ENCODE data around the gene ZNF619. TPM values are rescaled to one million over a fixed set of nuclear protein-coding genes. Genes with fewer than 3 reads are reported as not detected.

ZNF619 gene
- total and polyA plus RNA-seq, 8 donors: 6.4 to 8.7 (median 7.3) TPM

DNA sequence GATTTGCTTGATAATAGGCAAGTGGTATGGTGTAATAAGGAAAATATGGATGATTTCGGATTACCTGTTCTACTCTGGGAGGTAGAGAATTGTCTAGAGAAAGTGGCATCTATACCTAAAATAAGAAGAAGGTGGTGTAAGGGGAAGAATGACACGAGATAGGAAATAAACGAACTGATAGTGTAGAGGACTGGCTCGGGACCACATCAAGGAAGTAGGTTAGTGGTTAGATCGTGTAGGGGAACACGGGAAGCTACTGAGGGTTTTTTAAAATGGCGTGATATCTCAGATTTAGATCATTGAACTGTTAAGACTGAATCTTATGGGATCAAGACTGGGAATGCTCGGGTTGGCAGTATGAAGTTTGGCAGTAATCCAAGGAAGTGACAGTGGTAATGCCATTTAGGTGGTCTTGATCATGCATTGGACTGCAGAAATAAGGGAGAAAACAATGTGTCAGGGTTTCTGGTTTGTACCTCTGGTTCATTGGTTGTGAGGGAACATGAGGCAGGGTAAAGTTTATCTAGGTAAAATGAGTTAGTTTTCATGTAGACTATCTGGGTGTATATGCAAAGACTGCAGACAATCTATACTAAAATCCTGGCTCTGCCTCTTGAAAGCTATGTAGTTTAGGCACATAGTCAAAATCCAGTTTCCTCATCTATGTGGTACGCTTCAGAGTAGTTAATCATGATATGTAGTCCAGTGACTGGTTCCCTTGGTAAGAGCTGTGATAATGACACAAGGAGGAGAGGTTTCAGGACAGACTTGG lies 12.4 kb upstream of the ZNF619 start:
- Histone ChIP-seq H3K27me3 (no peaks in the 10 kb centered on the region), H3K36me3 (peaks cover 0 to 68% of the 10 kb centered on the region in 2 donors), H3K27ac (no peak overlapping the region), H3K9me3 (no peaks in the 10 kb centered on the region), H3K4me1 (peaks cover 0 to 17% of the 10 kb centered on the region in 2 donors), H3K4me3 (no peak overlapping the region)
- ATAC-seq: no peak
- TF ChIP-seq, protein P1, sequence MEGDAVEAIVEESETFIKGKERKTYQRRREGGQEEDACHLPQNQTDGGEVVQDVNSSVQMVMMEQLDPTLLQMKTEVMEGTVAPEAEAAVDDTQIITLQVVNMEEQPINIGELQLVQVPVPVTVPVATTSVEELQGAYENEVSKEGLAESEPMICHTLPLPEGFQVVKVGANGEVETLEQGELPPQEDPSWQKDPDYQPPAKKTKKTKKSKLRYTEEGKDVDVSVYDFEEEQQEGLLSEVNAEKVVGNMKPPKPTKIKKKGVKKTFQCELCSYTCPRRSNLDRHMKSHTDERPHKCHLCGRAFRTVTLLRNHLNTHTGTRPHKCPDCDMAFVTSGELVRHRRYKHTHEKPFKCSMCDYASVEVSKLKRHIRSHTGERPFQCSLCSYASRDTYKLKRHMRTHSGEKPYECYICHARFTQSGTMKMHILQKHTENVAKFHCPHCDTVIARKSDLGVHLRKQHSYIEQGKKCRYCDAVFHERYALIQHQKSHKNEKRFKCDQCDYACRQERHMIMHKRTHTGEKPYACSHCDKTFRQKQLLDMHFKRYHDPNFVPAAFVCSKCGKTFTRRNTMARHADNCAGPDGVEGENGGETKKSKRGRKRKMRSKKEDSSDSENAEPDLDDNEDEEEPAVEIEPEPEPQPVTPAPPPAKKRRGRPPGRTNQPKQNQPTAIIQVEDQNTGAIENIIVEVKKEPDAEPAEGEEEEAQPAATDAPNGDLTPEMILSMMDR (IDR thresholded peaks at IDR 0.05): no peak
- intact Hi-C loops (cut with DNase I): no loop called here
- DNase-seq: no peak

DNA sequence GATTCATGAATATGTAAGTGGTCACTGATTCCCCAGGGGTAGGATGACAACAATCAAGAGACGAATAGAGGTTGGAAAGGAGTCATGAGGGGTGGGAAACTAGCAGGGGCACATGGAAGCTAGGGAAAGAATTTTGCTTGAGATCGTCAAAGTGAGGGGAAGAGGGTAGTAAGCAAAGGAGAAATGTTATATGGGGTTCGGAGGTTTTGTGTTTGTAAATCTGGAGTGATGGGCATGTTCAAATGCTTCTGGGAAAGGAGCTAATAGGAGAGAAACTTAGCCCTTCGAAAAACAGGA lies 11.9 kb upstream of the ZNF619 start:
- no peak overlapping the region for H3K27ac ChIP-seq
- peaks cover 0 to 62% of the 10 kb centered on the region in 2 donors for H3K36me3 ChIP-seq
- TF ChIP-seq, protein P1 (IDR thresholded peaks at IDR 0.05): no peak
- ATAC-seq: no peak
- no peak overlapping the region for H3K4me3 ChIP-seq
- peaks cover 0 to 12% of the 10 kb centered on the region in 2 donors for H3K4me1 ChIP-seq
- DNase-seq: no peak
- intact Hi-C loops (cut with DNase I): no loop called here
- no peaks in the 10 kb centered on the region for H3K9me3 ChIP-seq
- H3K27me3 ChIP-seq: no peaks in the 10 kb centered on the region

DNA sequence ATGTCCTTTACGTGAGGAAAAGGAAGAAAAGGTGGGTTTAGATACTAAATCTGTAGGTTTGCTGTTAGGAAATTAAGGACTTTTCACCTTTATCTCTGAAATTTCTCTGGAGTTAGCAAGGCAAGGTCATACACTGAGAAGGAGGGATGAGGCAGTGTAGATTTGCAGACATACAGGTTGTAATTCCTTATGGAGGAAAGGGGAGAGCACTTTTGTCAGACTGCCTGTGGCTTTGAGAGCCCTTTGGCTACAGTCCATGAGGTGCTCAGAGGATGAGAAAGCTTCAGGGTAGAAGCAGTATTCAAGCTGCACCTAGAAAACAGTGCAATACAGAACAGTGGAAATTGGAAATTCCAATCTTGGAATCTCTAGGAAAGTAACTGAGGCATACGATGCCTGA lies 11.5 kb upstream of the ZNF619 start:
- Histone ChIP-seq H3K4me3 (no peak overlapping the region), H3K36me3 (peaks cover 0 to 58% of the 10 kb centered on the region in 2 donors), H3K27ac (no peak overlapping the region), H3K9me3 (no peaks in the 10 kb centered on the region), H3K27me3 (no peaks in the 10 kb centered on the region), H3K4me1 (peaks cover 0 to 8% of the 10 kb centered on the region in 2 donors)
- DNase-seq: no peak
- intact Hi-C loops (cut with DNase I): no loop called here
- peak; percentile 29 for ATAC-seq
- TF ChIP-seq, protein P1 (IDR thresholded peaks at IDR 0.05): no peak

DNA sequence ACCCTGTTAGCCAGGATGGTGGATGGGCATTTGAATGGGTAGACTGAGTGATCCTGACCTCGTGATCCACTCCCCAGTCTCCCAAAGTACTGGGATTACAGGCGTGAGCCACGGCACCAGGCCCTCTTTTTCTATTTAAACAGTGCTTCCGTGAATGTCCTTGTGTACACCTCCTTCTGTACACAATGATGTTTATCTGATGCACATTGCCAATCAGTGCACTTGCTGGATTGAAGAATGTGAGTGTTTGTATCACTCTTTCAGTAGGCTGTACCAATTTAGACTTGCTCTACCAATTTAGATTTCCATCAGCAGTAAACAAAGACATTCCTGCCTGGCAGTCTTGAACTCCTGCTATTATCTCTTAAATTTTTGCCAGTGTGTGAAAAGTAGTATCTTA lies 8.9 kb upstream of the ZNF619 start:
- Histone ChIP-seq H3K4me1 (no peaks in the 10 kb centered on the region), H3K9me3 (no peaks in the 10 kb centered on the region), H3K36me3 (peaks cover 0 to 33% of the 10 kb centered on the region in 2 donors), H3K4me3 (no peak overlapping the region), H3K27me3 (no peaks in the 10 kb centered on the region), H3K27ac (no peak overlapping the region)
- TF ChIP-seq, protein P1 (IDR thresholded peaks at IDR 0.05): no peak
- no peak for DNase-seq
- ATAC-seq: no peak
- intact Hi-C loops (cut with DNase I): no loop called here

DNA sequence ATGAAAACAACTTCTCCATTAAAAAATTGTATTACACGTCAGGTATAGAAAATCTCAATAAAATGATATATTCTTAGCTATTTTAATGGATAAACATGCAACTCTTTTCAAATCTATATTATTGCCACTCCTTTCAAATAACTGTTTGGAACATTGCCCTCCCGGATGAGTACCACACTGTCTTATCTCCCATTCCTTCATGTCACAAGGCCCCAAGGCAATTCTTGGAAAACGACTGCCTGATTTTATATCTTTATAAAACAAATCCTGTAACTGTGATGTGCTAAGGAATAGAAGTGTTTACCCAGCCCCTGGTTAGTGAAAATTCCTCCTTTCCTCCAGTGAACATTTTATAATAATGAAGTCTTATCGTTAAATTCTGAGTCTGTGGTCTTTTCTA lies 6.2 kb upstream of the ZNF619 start:
- H3K9me3 ChIP-seq: no peaks in the 10 kb centered on the region
- H3K27ac ChIP-seq: no peak overlapping the region
- H3K4me1 ChIP-seq: no peaks in the 10 kb centered on the region
- ATAC-seq: no peak
- no peak overlapping the region for H3K4me3 ChIP-seq
- TF ChIP-seq, protein P1 (IDR thresholded peaks at IDR 0.05): no peak
- H3K27me3 ChIP-seq: no peaks in the 10 kb centered on the region
- peaks cover 0 to 13% of the 10 kb centered on the region in 2 donors for H3K36me3 ChIP-seq
- no peak for DNase-seq
- intact Hi-C loops (cut with DNase I): no loop called here
